Memory B cell (primary cell): ENCODE results near the gene GPATCH3.
A peak's percentile ranks its signal among the peaks of the same experiment; 100 is the strongest.
"Not testable (repeated sequence)": the region's sequence is repeated elsewhere in the genome, so short reads cannot be mapped to it uniquely, and the experiment has no call there.

Experiments
- ATAC-seq: fragments of 150-1000 bp; cut with Tn5 transposase; 2 replicates; pipeline ENCODE4 v1.10.0; 2021; ENCODE audit warnings: low read depth, mild to moderate bottlenecking, moderate library complexity
- DNase-seq, 2 donors: peaks; one replicate each; pipeline ENCODE4 v3.0.0; 2022; ENCODE audit warnings: low spot score in 2 of 2
- H3K27ac Mint-ChIP-seq: one replicate; pipeline ENCODE4 v1.8.0; 2022; ENCODE audit warnings: mild to moderate bottlenecking, moderate library complexity, mixed read lengths
- H3K27me3 Mint-ChIP-seq: one replicate; pipeline ENCODE4 v1.8.0; 2022; ENCODE audit warnings: mixed read lengths
- H3K36me3 Mint-ChIP-seq: one replicate; pipeline ENCODE4 v1.8.0; 2022; ENCODE audit warnings: mild to moderate bottlenecking, mixed read lengths
- H3K4me1 Mint-ChIP-seq: one replicate; pipeline ENCODE4 v1.8.0; 2022; ENCODE audit warnings: mixed read lengths
- H3K4me3 Mint-ChIP-seq: one replicate; pipeline ENCODE4 v1.8.0; 2022; ENCODE audit warnings: mild to moderate bottlenecking, moderate library complexity, mixed read lengths
- H3K9me3 Mint-ChIP-seq: one replicate; pipeline ENCODE4 v1.8.0; 2022; ENCODE audit warnings: mixed read lengths

The GPATCH3 gene

GRCh38 chr1:26853600-26853999, 46.7 kb downstream of the GPATCH3 start:
- ATAC-seq (no peak), DNase-seq (no peak)
- no peaks in the 10 kb centered on the region for H3K9me3 Mint-ChIP-seq
- peaks cover 24% of the 10 kb centered on the region for H3K36me3 Mint-ChIP-seq
- H3K27ac Mint-ChIP-seq, result no peak overlapping the region
- H3K4me3 Mint-ChIP-seq, result no peak overlapping the region
- H3K4me1 Mint-ChIP-seq, result no peaks in the 10 kb centered on the region
- H3K27me3 Mint-ChIP-seq, result no peaks in the 10 kb centered on the region

GRCh38 chr1:26853156-26853555, 47.1 kb downstream of the GPATCH3 start:
- Mint-ChIP-seq H3K36me3 (peaks cover 26% of the 10 kb centered on the region), H3K27ac (no peak overlapping the region), H3K9me3 (no peaks in the 10 kb centered on the region), H3K27me3 (no peaks in the 10 kb centered on the region), H3K4me3 (no peak overlapping the region), H3K4me1 (no peaks in the 10 kb centered on the region)
- ATAC-seq (peak; percentile 97), DNase-seq (peak; percentile 80 to 85)

- no peaks in the 10 kb centered on the region for H3K9me3 Mint-ChIP-seq
- H3K4me3 Mint-ChIP-seq, result no peak overlapping the region
- no peak for DNase-seq
- H3K27ac Mint-ChIP-seq, result no peak overlapping the region
- peaks cover 29% of the 10 kb centered on the region for H3K36me3 Mint-ChIP-seq
- H3K4me1 Mint-ChIP-seq, result no peaks in the 10 kb centered on the region
- no peaks in the 10 kb centered on the region for H3K27me3 Mint-ChIP-seq
- no peak for ATAC-seq
Measured at GRCh38 chr1:26852701-26853100, 47.6 kb downstream of the GPATCH3 start.

GRCh38 chr1:26851106-26851684, 49.1 kb downstream of the GPATCH3 start:
- Mint-ChIP-seq H3K27ac (peak overlapping the region; percentile 18), H3K27me3 (no peaks in the 10 kb centered on the region), H3K4me3 (no peak overlapping the region), H3K4me1 (no peaks in the 10 kb centered on the region), H3K36me3 (peaks cover 32% of the 10 kb centered on the region), H3K9me3 (no peaks in the 10 kb centered on the region)
- DNase-seq (no peak), ATAC-seq (no peak)

GRCh38 chr1:26848941-26849774, 51.1 kb downstream of the GPATCH3 start:
- DNase-seq, result no peak
- H3K9me3 Mint-ChIP-seq, result no peaks in the 10 kb centered on the region
- no peak for ATAC-seq
- H3K27me3 Mint-ChIP-seq, result no peaks in the 10 kb centered on the region
- no peaks in the 10 kb centered on the region for H3K4me1 Mint-ChIP-seq
- peak overlapping the region; percentile 29 for H3K27ac Mint-ChIP-seq
- H3K4me3 Mint-ChIP-seq, result no peak overlapping the region
- H3K36me3 Mint-ChIP-seq, result peaks cover 30% of the 10 kb centered on the region

- ATAC-seq (no peak), DNase-seq (no peak)
- no peak overlapping the region for H3K27ac Mint-ChIP-seq
- H3K36me3 Mint-ChIP-seq, result peaks cover 30% of the 10 kb centered on the region
- H3K4me1 Mint-ChIP-seq, result no peaks in the 10 kb centered on the region
- H3K4me3 Mint-ChIP-seq, result no peak overlapping the region
- H3K9me3 Mint-ChIP-seq, result no peaks in the 10 kb centered on the region
- no peaks in the 10 kb centered on the region for H3K27me3 Mint-ChIP-seq
Measured at GRCh38 chr1:26848499-26848898, 51.8 kb downstream of the GPATCH3 start.

- DNase-seq, H3K27me3 Mint-ChIP-seq, ATAC-seq, H3K9me3 Mint-ChIP-seq, H3K4me1 Mint-ChIP-seq, H3K27ac Mint-ChIP-seq, H3K4me3 Mint-ChIP-seq: not testable (repeated sequence)
- H3K36me3 Mint-ChIP-seq, result peaks cover 30% of the 10 kb centered on the region
Measured at GRCh38 chr1:26847826-26848225, 52.4 kb downstream of the GPATCH3 start.

- Mint-ChIP-seq H3K9me3 (no peaks in the 10 kb centered on the region), H3K4me1 (no peaks in the 10 kb centered on the region), H3K36me3 (peaks cover 12% of the 10 kb centered on the region), H3K4me3 (no peak overlapping the region), H3K27me3 (no peaks in the 10 kb centered on the region), H3K27ac (no peak overlapping the region)
- no peak for DNase-seq
- no peak for ATAC-seq
Measured at GRCh38 chr1:26844424-26845196, 55.7 kb downstream of the GPATCH3 start.
